GM18861 (cell line): ENCODE data around the gene GRWD1.

Experiments used
- ATAC-seq: cut with Tn5 transposase; IDR thresholded peaks from one replicate; pipeline ENCODE4 v1.9.1; 2021; ENCODE audit not compliant: unreplicated experiment

GRWD1 gene

GRCh38 chr19:48455171-48455907, 9.6 kb downstream of the GRWD1 start, which contains the start of gene KCNJ14:
KCNJ14 (plus strand) TSS chr19:48455574; CDS start chr19:48461725, 6,151 bp downstream.
- no peak for ATAC-seq

- ATAC-seq, result no peak
Measured at GRCh38 chr19:48455908-48456562, 10.3 kb downstream of the GRWD1 start.

- no peak for ATAC-seq
Measured at GRCh38 chr19:48456864-48457263, 11.1 kb downstream of the GRWD1 start.

GRCh38 chr19:48458016-48458415, 12.2 kb downstream of the GRWD1 start:
- no peak for ATAC-seq

DNA sequence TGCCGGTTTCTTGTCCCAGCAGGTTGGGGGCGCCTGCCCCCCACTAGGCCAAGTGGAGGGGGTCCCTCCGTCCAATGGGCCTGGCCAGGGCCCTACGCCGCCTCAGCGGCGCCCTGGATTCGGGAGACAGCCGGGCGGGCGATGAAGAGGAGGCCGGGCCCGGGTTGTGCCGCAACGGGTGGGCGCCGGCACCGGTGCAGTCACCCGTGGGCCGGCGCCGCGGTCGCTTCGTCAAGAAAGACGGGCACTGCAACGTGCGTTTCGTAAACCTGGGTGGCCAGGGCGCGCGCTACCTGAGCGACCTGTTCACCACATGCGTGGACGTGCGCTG, 15.8 kb downstream of the GRWD1 start:
- ATAC-seq, result no peak

DNA sequence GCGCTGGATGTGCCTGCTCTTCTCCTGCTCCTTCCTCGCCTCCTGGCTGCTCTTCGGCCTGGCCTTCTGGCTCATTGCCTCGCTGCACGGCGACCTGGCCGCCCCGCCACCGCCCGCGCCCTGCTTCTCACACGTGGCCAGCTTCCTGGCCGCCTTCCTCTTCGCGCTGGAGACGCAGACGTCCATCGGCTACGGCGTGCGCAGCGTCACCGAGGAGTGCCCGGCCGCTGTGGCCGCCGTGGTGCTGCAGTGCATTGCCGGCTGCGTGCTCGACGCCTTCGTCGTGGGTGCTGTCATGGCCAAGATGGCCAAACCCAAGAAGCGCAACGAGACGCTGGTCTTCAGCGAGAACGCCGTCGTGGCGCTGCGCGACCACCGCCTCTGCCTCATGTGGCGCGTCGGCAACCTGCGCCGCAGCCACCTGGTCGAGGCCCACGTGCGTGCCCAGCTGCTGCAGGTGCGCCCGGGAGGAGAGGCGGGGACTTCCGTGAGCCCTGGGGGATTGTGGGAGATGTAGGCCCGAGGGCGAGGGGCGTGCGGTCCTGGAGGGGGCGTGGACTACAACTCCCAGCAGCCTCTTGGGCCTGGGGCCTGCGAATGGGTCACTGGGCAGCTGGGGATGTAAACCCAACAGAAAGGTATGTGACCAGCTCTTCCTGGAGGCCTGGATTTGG, 16.3 kb downstream of the GRWD1 start:
- no peak for ATAC-seq

DNA sequence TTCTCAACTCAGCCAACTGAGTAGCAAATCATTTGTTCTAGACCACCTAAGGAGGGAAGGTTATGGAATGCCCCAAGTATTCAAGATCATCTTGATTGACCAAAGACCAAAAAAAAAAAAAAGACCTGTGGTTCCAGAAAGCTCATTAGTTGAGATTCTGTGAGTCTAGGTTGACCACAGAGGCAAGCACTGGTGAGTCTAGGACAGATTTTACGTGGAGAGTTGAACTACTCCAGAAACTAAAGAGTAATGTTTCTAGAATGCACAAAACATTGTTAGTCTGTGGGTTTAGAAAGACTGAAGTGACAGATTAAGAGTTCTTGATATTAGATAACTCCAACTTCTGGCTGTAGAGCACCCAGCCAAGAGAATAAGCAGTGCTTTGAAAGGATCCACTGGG, 19.4 kb downstream of the GRWD1 start:
- ATAC-seq, result no peak

DNA sequence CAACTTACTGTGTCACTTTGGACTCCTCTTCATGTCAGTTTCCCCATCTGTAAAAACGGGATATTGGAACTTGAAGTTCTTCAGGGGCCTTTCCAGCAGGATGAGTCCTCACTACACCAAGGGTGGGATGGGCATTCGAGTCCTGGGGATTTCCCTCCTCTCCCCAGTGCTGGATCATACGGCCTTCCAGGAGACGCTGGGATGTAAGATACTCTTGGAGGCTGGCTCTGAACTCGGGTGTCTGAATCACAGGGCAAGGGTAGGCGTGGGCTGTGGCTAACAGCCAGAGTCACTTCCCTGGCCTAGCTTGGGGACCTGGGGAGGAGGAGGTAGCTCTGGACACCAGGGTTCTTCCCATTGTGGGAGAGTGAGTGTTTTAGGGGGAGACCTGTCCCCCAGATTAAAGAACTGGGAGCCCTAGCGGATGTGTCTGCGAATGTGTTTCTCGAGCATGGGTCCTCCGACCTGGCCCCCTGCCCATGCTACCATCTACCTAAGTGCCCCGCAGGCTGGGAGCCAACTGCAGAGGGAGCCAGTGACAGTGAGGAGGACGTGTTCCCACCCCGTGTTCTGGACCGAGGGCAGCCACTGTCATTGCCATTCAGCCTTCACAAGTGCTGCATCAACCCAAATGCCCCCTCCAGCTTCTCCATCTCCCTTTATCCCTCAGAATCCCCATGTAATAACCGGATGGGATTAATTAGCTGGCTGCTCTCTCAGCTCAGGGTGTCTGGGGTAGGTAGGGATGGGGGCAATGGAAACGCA, 21.0 kb downstream of the GRWD1 start:
- ATAC-seq, result no peak

GRCh38 chr19:48468772-48469288, 23.0 kb downstream of the GRWD1 start:
- peak; percentile 89 for ATAC-seq

GRCh38 chr19:48469289-48469881, 23.6 kb downstream of the GRWD1 start, which contains the start of gene CYTH2:
CYTH2 (plus strand) TSS chr19:48469369; CDS start chr19:48469508, 139 bp downstream.
- no peak for ATAC-seq

DNA sequence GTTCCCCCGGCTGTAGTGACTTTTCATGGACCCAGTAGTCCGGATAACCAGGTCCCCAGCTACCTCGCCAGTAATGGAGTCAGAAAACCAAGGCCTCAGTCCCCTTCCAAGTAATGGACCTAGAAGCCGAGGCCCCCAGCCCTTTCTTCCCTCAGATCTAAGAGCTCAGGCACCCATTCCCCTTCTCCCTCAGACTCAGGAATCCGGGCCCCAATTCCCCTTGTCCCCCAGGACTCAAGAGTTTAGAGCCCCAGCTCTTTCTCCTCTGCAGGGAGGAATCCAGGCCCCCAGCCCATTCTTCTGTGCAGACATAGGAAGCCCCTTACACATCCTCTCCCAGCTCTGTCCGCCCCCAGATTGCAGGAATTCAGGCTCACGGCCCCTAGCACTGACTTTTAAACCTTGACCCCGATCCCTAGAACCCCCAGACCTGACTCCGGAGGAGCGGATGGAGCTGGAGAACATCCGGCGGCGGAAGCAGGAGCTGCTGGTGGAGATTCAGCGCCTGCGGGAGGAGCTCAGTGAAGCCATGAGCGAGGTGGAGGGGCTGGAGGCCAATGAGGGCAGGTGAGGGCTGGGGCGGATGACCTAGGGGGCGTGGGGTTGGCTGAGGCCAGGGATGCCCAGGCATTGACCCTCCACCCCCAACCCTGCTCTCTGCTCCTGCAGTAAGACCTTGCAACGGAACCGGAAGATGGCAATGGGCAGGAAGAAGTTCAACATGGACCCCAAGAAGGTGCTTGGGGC, 24.3 kb downstream of the GRWD1 start:
- no peak for ATAC-seq

- no peak for ATAC-seq
Measured at GRCh38 chr19:48470856-48471255, 25.1 kb downstream of the GRWD1 start.

DNA sequence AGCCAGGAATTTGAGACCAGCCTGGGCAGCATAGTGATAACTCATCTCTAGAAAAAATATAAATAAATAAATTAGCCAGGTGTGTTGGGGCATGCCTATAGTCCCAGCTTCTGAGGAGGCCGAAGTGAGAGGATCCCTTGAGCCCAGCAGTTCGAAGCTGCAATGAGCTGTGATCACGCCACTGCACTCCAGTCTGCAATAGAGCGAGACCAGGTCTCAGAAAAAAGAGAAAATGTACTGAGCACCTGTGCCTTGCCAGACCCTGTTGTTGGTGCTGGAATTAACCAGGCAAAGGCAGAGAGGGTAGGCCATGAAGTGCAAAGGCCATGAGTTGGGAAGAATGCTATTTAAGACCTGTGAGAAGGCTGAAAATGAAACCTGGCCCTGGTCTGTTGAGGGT, 26.1 kb downstream of the GRWD1 start:
- no peak for ATAC-seq

DNA sequence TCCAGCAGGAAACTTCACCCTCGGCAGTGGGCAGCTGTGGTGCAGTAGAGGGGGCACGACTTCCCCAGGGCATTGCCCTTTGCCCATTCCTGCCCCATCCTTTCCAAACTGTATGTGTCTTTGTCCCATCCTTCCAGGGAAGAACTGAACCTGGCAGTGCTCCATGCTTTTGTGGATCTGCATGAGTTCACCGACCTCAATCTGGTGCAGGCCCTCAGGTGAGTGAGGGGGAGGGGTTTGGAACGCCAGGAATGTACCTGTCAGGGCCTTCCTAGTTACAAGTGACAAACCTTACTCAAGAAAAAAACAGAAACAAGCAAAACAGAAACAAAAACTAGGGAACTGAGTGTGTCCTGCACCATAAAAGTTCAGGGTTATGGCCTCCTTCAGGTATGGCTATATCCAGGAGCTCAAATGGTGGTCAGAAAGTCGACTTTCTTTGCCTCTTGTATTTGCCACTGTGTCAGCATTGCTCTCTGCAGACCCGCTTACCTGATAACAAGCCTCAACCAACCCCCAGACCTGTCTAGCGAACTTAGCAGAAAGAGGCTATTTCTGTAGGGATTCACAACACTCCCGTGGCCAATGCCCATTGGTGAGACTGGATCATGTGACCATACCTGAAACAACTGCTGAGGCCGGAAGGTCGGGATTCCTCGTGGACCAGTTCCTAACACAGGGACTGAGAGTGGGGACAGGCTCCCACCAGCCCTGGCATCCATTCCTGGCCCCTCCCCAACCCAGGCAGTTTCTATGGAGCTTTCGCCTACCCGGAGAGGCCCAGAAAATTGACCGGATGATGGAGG, 27.6 kb downstream of the GRWD1 start:
- no peak for ATAC-seq

- ATAC-seq, result no peak
Measured at GRCh38 chr19:48474084-48474592, 28.4 kb downstream of the GRWD1 start.

DNA sequence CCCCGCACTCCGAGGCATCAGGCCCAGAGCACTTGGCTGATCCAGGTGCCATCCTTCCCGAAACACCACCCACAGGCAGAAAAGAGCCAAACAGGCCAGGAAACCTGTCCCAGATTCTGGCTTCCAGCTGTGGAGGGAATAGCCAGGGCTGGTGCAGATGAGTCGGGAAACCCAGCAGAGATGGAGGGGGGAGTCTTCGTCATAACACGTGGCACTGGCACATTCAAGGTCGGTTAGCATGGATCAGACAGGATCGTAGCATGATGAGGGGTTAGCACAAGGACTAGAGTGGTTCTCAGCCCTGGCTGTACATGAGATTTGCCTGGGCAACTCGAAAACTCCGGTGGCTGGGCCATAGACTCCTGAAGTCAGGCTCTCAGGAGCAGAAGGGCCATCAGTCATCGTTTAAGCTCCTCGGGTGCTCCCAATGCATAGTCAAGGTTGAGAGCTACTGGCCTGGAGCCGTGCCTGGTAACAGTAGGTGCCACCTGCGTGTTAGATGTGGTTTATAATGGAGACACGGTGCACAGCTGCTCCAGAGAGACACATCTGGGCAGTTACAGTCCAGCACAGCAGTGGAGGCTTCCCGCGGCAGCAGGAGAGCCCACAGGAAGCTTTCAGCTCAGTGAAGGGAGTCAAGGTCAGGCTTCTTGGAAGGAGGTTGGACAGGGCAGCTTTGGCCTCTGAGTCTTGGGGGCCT, 29.7 kb downstream of the GRWD1 start:
- ATAC-seq, result no peak

DNA sequence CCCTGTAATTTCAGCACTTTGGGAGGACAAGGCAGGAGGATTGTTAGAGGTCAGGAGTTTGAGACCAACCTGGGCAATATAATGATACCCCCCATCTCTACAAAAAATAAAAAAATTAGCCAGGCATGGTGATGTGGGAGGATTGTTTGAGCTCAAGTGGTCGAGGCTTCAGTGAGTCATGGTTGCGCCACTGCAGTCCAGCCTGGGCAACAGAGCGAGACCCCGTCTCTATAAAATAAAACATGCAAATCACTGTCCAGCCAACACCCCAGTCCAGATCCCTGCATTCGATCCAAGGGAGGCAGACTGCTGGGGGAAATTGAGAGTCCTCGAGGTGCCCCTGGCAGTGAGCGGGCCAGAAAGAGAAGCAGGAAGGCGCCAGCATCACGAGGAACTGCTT, 30.4 kb downstream of the GRWD1 start:
- ATAC-seq, result no peak

GRCh38 chr19:48477067-48477685, 31.4 kb downstream of the GRWD1 start:
- no peak for ATAC-seq
